Measurements from ENCODE around the gene OR11G2. TPM values are rescaled to one million over a fixed set of nuclear protein-coding genes. Genes with fewer than 3 reads are reported as not detected.
"Not testable (repeated sequence)": the region's sequence is repeated elsewhere in the genome, so short reads cannot be mapped to it uniquely, and the experiment has no call there.

Gene OR11G2
- total and polyA plus RNA-seq, 2 of the 8 experiments (the other 6 are each of a cell fraction or from before 2014, with no cell fraction given) = not detected

GRCh38 chr14:20174205-20174604 lies 16.5 kb upstream of the OR11G2 start:
- H4K8ac ChIP-seq (ENCODE audit: extremely low read depth, insufficient read depth, low read length); H3K4me1 ChIP-seq (replicated peaks in 1 of 4; ENCODE audit: control insufficient read depth in 3 of 4, insufficient read depth in 4 of 4, low read length in 3 of 4); CTCF ChIA-PET (ENCODE audit: partially characterized antibody); H2BK15ac ChIP-seq (ENCODE audit: low read length); H3K4ac ChIP-seq (replicated peaks; ENCODE audit: insufficient read length, low read depth, low read length); H3K79me1 ChIP-seq (ENCODE audit: low read depth, low read length); H3K27ac ChIP-seq (ENCODE audit: low read depth, low read length); H4K91ac ChIP-seq (replicated peaks; ENCODE audit: insufficient read length, low read length); H2AK5ac ChIP-seq (ENCODE audit: low read depth, low read length); H3K18ac ChIP-seq (ENCODE audit: extremely low read depth, low read length); H4K20me1 ChIP-seq (replicated peaks in 1 of 2; ENCODE audit: control insufficient read depth in 1 of 2, insufficient read depth in 2 of 2, low read length in 2 of 2); H3K4me3 ChIP-seq (ENCODE audit: extremely low read depth in 1 of 4, insufficient read depth in 2 of 4, low read depth in 3 of 4, low read length in 4 of 4); H2BK120ac ChIP-seq (replicated peaks; ENCODE audit: low read depth, low read length); H2BK12ac ChIP-seq (ENCODE audit: low read depth, low read length); H2BK5ac ChIP-seq (ENCODE audit: low read depth, low read length); H3K9ac ChIP-seq (replicated peaks in 1 of 4; ENCODE audit: extremely low read depth in 1 of 4, low read depth in 3 of 4, low read length in 3 of 4); H3K4me2 ChIP-seq (ENCODE audit: insufficient read depth in 1 of 2, low read depth in 2 of 2, low read length in 2 of 2); H4K5ac ChIP-seq (ENCODE audit: insufficient read length, low read depth, low read length); H2BK20ac ChIP-seq (ENCODE audit: low read length); H3K27me3 ChIP-seq (replicated peaks in 1 of 4; ENCODE audit: control insufficient read depth in 3 of 4, extremely low read depth in 1 of 4, insufficient read depth in 3 of 4, low read length in 3 of 4); H3K79me2 ChIP-seq (ENCODE audit: control insufficient read depth in 1 of 2, insufficient read depth in 2 of 2, low read length in 2 of 2); DNase-seq (ENCODE audit: low read depth in 1 of 2, low spot score in 2 of 2); H3K14ac ChIP-seq (ENCODE audit: insufficient read length); POLR2A ChIA-PET (ENCODE audit: partially characterized antibody); H3K23me2 ChIP-seq (ENCODE audit: low read depth, low read length); H3K23ac ChIP-seq (ENCODE audit: insufficient read length); FAIRE-seq; H3K36me3 ChIP-seq (ENCODE audit: control insufficient read depth in 2 of 4, insufficient read depth in 4 of 4, low read length in 3 of 4); H2AFZ ChIP-seq (ENCODE audit: low read length); H3K56ac ChIP-seq (replicated peaks; ENCODE audit: insufficient read length, low read depth, low read length): not testable (repeated sequence)
- peaks cover 41 to 53% of the 10 kb centered on the region in 2 experiments for H3K9me3 ChIP-seq (ENCODE audit: insufficient read depth in 2 of 2, low read depth in 1 of 2, low read length in 1 of 2)
